ENCODE results near the gene MPPED1.

GRCh38 chr22:43377896-43378704, 33.7 kb upstream of the MPPED1 start:
- TF ChIP-seq EP300 (IDR thresholded peaks at IDR 0.05) (no peak), POLR2A (IDR thresholded peaks at IDR 0.05) (no peak), POLR2AphosphoS5 (IDR thresholded peaks at IDR 0.05) (no peak), CTCF (IDR thresholded peaks at IDR 0.05) (no peak)

Data from suprapubic skin (tissue), 4 donors.